Liver (tissue), 3 donors: ENCODE data around the gene TP63.

ENCODE experiments used
- CTCF ChIP-seq: fragments of 150-350 bp; IDR thresholded peaks from 2 replicates; pipeline ENCODE4 v1.5.1; 2017; ENCODE audit warnings: improper control_type of control experiment, low read depth, low read length; ENCODE audit not compliant: missing input control
- FOXA1 ChIP-seq: IDR thresholded peaks from 2 replicates; pipeline ENCODE4 v1.6.1; 2016; ENCODE audit warnings: antibody characterized with exemption
- FOXA2 ChIP-seq: IDR thresholded peaks from 2 replicates; pipeline ENCODE4 v1.6.1; 2016; ENCODE audit warnings: antibody characterized with exemption
- JUND ChIP-seq, 2 donors: IDR thresholded peaks; 2 replicates each; pipeline ENCODE4 v1.6.1; 2016; ENCODE audit warnings: antibody characterized with exemption in 2 of 2
- RAD21 ChIP-seq, 2 donors: IDR thresholded peaks; 2 replicates each; pipeline ENCODE4 v1.6.1; 2016; ENCODE audit warnings: antibody characterized with exemption in 2 of 2, mild to moderate bottlenecking in 2 of 2
- REST ChIP-seq: IDR thresholded peaks from 2 replicates; pipeline ENCODE4 v1.6.1; 2016; ENCODE audit warnings: antibody characterized with exemption, mild to moderate bottlenecking
- RXRA ChIP-seq, 2 donors: IDR thresholded peaks; 2 replicates each; pipeline ENCODE4 v1.6.1; 2017 to 2018; ENCODE audit warnings: antibody characterized with exemption in 2 of 2, mild to moderate bottlenecking in 1 of 2
- TAF1 ChIP-seq: conservative IDR thresholded peaks from 2 replicates; pipeline ENCODE4 v1.6.1; 2016; ENCODE audit warnings: antibody characterized with exemption, mild to moderate bottlenecking
- YY1 ChIP-seq: IDR thresholded peaks from 2 replicates; pipeline ENCODE4 v1.6.1; 2016; ENCODE audit warnings: antibody characterized with exemption, mild to moderate bottlenecking
- ZBTB33 ChIP-seq: IDR thresholded peaks from 2 replicates; pipeline ENCODE4 v1.6.1; 2016; ENCODE audit warnings: antibody characterized with exemption
- TF ChIP-seq, protein P1 (sequence below): IDR thresholded peaks from 2 replicates; pipeline ENCODE4 v1.6.1; 2016; ENCODE audit warnings: antibody characterized with exemption
- donor health status: healthy.
- donor health status: healthy.

- no peak for TF ChIP-seq FOXA1
- no peak for TF ChIP-seq FOXA2
- no peak for TF ChIP-seq CTCF
- no peak for TF ChIP-seq ZBTB33
- TF ChIP-seq TAF1: no peak
- TF ChIP-seq RXRA (IDR thresholded peaks at IDR 0.05): no peak
- no peak for TF ChIP-seq JUND (IDR thresholded peaks at IDR 0.05)
- TF ChIP-seq YY1: no peak
- no peak for TF ChIP-seq REST
- TF ChIP-seq, protein P1, sequence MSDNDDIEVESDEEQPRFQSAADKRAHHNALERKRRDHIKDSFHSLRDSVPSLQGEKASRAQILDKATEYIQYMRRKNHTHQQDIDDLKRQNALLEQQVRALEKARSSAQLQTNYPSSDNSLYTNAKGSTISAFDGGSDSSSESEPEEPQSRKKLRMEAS: no peak
- no peak for TF ChIP-seq RAD21 (IDR thresholded peaks at IDR 0.05)
These were observed 49.0 kb upstream of the TP63 start for GRCh38 chr3:189582179-189582578.
